ENCODE results near the gene TIPARP. TPM values are rescaled to one million over a fixed set of nuclear protein-coding genes. Genes with fewer than 3 reads are reported as not detected.

Gene TIPARP
- total and polyA plus RNA-seq, 2 of the 8 experiments (the other 6 are each of a cell fraction or from before 2014, with no cell fraction given): 1.6 to 5.8 TPM

DNA sequence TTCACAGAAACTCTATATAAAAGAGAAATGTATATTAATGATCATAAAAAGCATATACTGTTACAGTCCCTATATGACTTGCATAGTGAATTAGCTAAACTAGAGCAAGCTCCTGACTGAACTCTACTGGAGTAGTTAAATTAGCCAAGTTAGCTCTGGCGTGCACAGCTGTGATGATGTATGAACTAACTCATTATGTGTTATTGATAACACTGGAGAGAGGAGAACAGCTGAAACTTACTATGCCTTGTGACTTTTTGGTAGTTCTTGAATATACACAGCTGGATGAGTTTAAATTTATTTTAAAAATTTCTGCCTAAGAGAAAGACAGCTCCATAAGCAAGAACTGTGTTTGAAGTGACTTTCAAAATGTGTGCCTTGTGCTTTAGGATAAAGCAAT, 8.1 kb downstream of the TIPARP start:
- Histone ChIP-seq H2BK12ac (ENCODE audit: low read depth, low read length) (no peak overlapping the region), H3K79me1 (ENCODE audit: low read depth, low read length) (no peaks in the 10 kb centered on the region; the same call in 1 of the 2 replicates), H4K8ac (ENCODE audit: extremely low read depth, insufficient read depth, low read length) (no peak overlapping the region), H4K91ac (replicated peaks; ENCODE audit: insufficient read length, low read length) (no peak overlapping the region), H3K4ac (replicated peaks; ENCODE audit: insufficient read length, low read depth, low read length) (no peak overlapping the region), H2BK120ac (replicated peaks; ENCODE audit: low read depth, low read length) (no peak overlapping the region), H3K4me1 (replicated peaks in 1 of 4; ENCODE audit: control insufficient read depth in 3 of 4, insufficient read depth in 4 of 4, low read length in 3 of 4) (peaks cover 0 to 3% (median 0%) of the 10 kb centered on the region in 4 experiments; a peak in 1 of 7 replicates), H3K79me2 (ENCODE audit: control insufficient read depth in 1 of 2, insufficient read depth in 2 of 2, low read length in 2 of 2) (peaks cover 0 to 39% of the 10 kb centered on the region in 2 experiments; a peak in 2 of 4 replicates), H3K18ac (ENCODE audit: extremely low read depth, low read length) (no peak overlapping the region), H3K27ac (ENCODE audit: low read depth, low read length) (no peak overlapping the region), H3K23ac (ENCODE audit: insufficient read length) (no peak overlapping the region), H3K9ac (replicated peaks in 1 of 4; ENCODE audit: extremely low read depth in 1 of 4, low read depth in 3 of 4, low read length in 3 of 4) (no peak overlapping the region), H2AFZ (ENCODE audit: low read length) (no peak overlapping the region), H3K9me3 (ENCODE audit: insufficient read depth in 2 of 2, low read depth in 1 of 2, low read length in 1 of 2) (no peaks in the 10 kb centered on the region), H2BK5ac (ENCODE audit: low read depth, low read length) (no peak overlapping the region), H3K4me3 (ENCODE audit: extremely low read depth in 1 of 4, insufficient read depth in 2 of 4, low read depth in 3 of 4, low read length in 4 of 4) (no peak overlapping the region), H3K4me2 (ENCODE audit: insufficient read depth in 1 of 2, low read depth in 2 of 2, low read length in 2 of 2) (no peak overlapping the region), H2BK15ac (ENCODE audit: low read length) (no peak overlapping the region), H4K5ac (ENCODE audit: insufficient read length, low read depth, low read length) (no peak overlapping the region), H3K14ac (ENCODE audit: insufficient read length) (no peak overlapping the region), H2AK5ac (ENCODE audit: low read depth, low read length) (no peak overlapping the region), H3K56ac (replicated peaks; ENCODE audit: insufficient read length, low read depth, low read length) (no peak overlapping the region), H4K20me1 (replicated peaks in 1 of 2; ENCODE audit: control insufficient read depth in 1 of 2, insufficient read depth in 2 of 2, low read length in 2 of 2) (no peaks in the 10 kb centered on the region), H3K23me2 (ENCODE audit: low read depth, low read length) (no peaks in the 10 kb centered on the region), H3K27me3 (replicated peaks in 1 of 4; ENCODE audit: control insufficient read depth in 3 of 4, extremely low read depth in 1 of 4, insufficient read depth in 3 of 4, low read length in 3 of 4) (no peaks in the 10 kb centered on the region), H3K36me3 (ENCODE audit: control insufficient read depth in 2 of 4, insufficient read depth in 4 of 4, low read length in 3 of 4) (peaks cover 2 to 16% (median 4%) of the 10 kb centered on the region in 4 experiments; a peak in 4 of 8 replicates), H2BK20ac (ENCODE audit: low read length) (no peak overlapping the region)
- ChIA-PET POLR2A (ENCODE audit: partially characterized antibody) (no interaction called here), CTCF (ENCODE audit: partially characterized antibody) (interaction anchor here (0.5 to 1.2 kb wide), 4 partner anchors 9 to 639 kb away, joined by 3 to 4 read pairs (median 3); partner anchors contain the start of gene TIPARP)
- 86% methylated on average over 1 of the region's 1 CpG; no CpG with 5 or more reads in 1 of the 2 experiments for WGBS, 2 experiments (ENCODE audit: extremely low coverage in 1 of 2, insufficient coverage in 1 of 2, insufficient read length in 1 of 2, insufficient replicate concordance in 2 of 2, low coverage in 1 of 2, low lambda C conversion rate in 2 of 2, missing lambda C conversion rate in 1 of 2)
- FAIRE-seq (no peak), DNase-seq (ENCODE audit: low read depth in 1 of 2, low spot score in 2 of 2) (no peak)
- TF ChIP-seq TAF7 (optimal IDR thresholded peaks at IDR 0.05; ENCODE audit: borderline replicate concordance, low read depth, low read length) (no peak), RBBP5 (IDR thresholded peaks at IDR 0.05; ENCODE audit: borderline replicate concordance, low read depth, low read length) (no peak), CBX5 (IDR thresholded peaks at IDR 0.05; ENCODE audit: low read depth, low read length) (no peak)
